ENCODE data around the gene KCTD5.
"Not testable (repeated sequence)": the region's sequence is repeated elsewhere in the genome, so short reads cannot be mapped to it uniquely, and the experiment has no call there.

DNA sequence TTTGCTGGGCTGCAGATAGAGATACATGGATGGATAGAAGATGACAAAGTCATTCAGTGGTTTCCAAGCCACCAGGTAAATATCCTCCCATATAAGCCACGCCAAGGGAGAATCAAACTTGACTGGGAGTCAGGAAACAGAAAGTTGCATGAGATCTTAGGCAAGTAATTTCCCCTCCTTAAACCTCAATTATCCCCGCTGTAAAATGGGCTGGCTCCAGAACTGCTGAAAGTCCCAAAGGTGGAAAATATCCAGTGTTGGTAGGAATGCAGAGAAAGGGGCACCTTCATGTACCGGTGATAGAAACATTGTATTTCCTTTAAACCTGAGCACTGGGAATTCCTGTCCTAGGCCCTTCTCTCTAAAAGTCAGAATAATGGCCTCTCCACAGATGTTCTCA, 5.4 kb upstream of the KCTD5 start:
- TF ChIP-seq, protein P1, sequence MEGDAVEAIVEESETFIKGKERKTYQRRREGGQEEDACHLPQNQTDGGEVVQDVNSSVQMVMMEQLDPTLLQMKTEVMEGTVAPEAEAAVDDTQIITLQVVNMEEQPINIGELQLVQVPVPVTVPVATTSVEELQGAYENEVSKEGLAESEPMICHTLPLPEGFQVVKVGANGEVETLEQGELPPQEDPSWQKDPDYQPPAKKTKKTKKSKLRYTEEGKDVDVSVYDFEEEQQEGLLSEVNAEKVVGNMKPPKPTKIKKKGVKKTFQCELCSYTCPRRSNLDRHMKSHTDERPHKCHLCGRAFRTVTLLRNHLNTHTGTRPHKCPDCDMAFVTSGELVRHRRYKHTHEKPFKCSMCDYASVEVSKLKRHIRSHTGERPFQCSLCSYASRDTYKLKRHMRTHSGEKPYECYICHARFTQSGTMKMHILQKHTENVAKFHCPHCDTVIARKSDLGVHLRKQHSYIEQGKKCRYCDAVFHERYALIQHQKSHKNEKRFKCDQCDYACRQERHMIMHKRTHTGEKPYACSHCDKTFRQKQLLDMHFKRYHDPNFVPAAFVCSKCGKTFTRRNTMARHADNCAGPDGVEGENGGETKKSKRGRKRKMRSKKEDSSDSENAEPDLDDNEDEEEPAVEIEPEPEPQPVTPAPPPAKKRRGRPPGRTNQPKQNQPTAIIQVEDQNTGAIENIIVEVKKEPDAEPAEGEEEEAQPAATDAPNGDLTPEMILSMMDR (IDR thresholded peaks at IDR 0.05; ENCODE audit: insufficient read depth, low read depth, low read length), result not testable (repeated sequence)
- TF ChIP-seq EZH2 (IDR thresholded peaks at IDR 0.05; ENCODE audit: insufficient read depth, low read length), result not testable (repeated sequence)
